Osteocyte (in vitro differentiated cells): ENCODE measurements around the gene CASP1. TPM values are rescaled to one million over a fixed set of nuclear protein-coding genes. Genes with fewer than 3 reads are reported as not detected.

Experiments
- DNase-seq: peaks from one replicate; pipeline ENCODE4 v3.0.0; 2021; ENCODE audit warnings: mixed read lengths; ENCODE audit not compliant: unreplicated experiment; ENCODE audit errors: extremely low spot score
- H3K27ac Mint-ChIP-seq: one replicate; pipeline ENCODE4 v1.8.0; 2021; ENCODE audit warnings: mild to moderate bottlenecking, mixed read lengths; ENCODE audit not compliant: unreplicated experiment
- H3K27me3 Mint-ChIP-seq: one replicate; pipeline ENCODE4 v1.8.0; 2021; ENCODE audit warnings: mixed read lengths; ENCODE audit not compliant: unreplicated experiment
- H3K36me3 Mint-ChIP-seq: one replicate; pipeline ENCODE4 v1.8.0; 2021; ENCODE audit warnings: mixed read lengths; ENCODE audit not compliant: unreplicated experiment
- H3K4me1 Mint-ChIP-seq: one replicate; pipeline ENCODE4 v1.8.0; 2021; ENCODE audit warnings: mixed read lengths; ENCODE audit not compliant: unreplicated experiment
- H3K4me3 Mint-ChIP-seq: one replicate; pipeline ENCODE4 v1.8.0; 2021; ENCODE audit warnings: mild to moderate bottlenecking, moderate library complexity, mixed read lengths; ENCODE audit not compliant: unreplicated experiment
- H3K9me3 Mint-ChIP-seq: one replicate; pipeline ENCODE4 v1.8.0; 2021; ENCODE audit warnings: mixed read lengths; ENCODE audit not compliant: unreplicated experiment
- CTCF ChIP-seq: fragments of 200-600 bp; sonication (generic); IDR thresholded peaks from 2 replicates; pipeline ENCODE4 v1.5.0; 2021; ENCODE audit warnings: antibody characterized with exemption, mild to moderate bottlenecking, moderate library complexity
- total RNA-seq: library from RNA; stranded (reverse); gene quantifications from 2 replicates; pipeline ENCODE4 v1.2.1, GENCODE V29; 2021

CASP1 gene
- total RNA-seq, 1 donor from 2014 or later, result 1.1 TPM

- no peak for TF ChIP-seq CTCF
- H3K36me3 Mint-ChIP-seq, result no peaks in the 10 kb centered on the region
- no peak overlapping the region for H3K27ac Mint-ChIP-seq
- H3K4me3 Mint-ChIP-seq, result no peak overlapping the region
- peaks cover 3% of the 10 kb centered on the region for H3K9me3 Mint-ChIP-seq
- no peaks in the 10 kb centered on the region for H3K27me3 Mint-ChIP-seq
- no peak for DNase-seq
- H3K4me1 Mint-ChIP-seq, result peaks cover 1% of the 10 kb centered on the region
These were observed 22.5 kb upstream of the CASP1 start for GRCh38 chr11:105057432-105057831.

GRCh38 chr11:105056446-105056845 is 21.5 kb upstream of the CASP1 start:
- H3K36me3 Mint-ChIP-seq, result no peaks in the 10 kb centered on the region
- H3K4me1 Mint-ChIP-seq, result peaks cover 2% of the 10 kb centered on the region
- no peaks in the 10 kb centered on the region for H3K27me3 Mint-ChIP-seq
- H3K27ac Mint-ChIP-seq, result no peak overlapping the region
- peaks cover 3% of the 10 kb centered on the region for H3K9me3 Mint-ChIP-seq
- no peak overlapping the region for H3K4me3 Mint-ChIP-seq
- TF ChIP-seq CTCF, result no peak
- no peak for DNase-seq

GRCh38 chr11:105054723-105055493 is 20.0 kb upstream of the CASP1 start:
- Mint-ChIP-seq H3K4me3 (no peak overlapping the region), H3K36me3 (no peaks in the 10 kb centered on the region), H3K4me1 (peaks cover 2% of the 10 kb centered on the region), H3K27me3 (no peaks in the 10 kb centered on the region), H3K27ac (no peak overlapping the region), H3K9me3 (peaks cover 3% of the 10 kb centered on the region)
- no peak for DNase-seq
- no peak for TF ChIP-seq CTCF

- no peaks in the 10 kb centered on the region for H3K36me3 Mint-ChIP-seq
- peaks cover 3% of the 10 kb centered on the region for H3K4me1 Mint-ChIP-seq
- H3K4me3 Mint-ChIP-seq, result no peak overlapping the region
- no peak overlapping the region for H3K27ac Mint-ChIP-seq
- H3K27me3 Mint-ChIP-seq, result no peaks in the 10 kb centered on the region
- no peak for TF ChIP-seq CTCF
- H3K9me3 Mint-ChIP-seq, result peaks cover 3% of the 10 kb centered on the region
- no peak for DNase-seq
These were observed 17.5 kb upstream of the CASP1 start for GRCh38 chr11:105052487-105052886.

- Mint-ChIP-seq H3K27me3 (no peaks in the 10 kb centered on the region), H3K27ac (no peak overlapping the region), H3K4me1 (peaks cover 12% of the 10 kb centered on the region), H3K36me3 (no peaks in the 10 kb centered on the region), H3K9me3 (peaks cover 3% of the 10 kb centered on the region), H3K4me3 (no peak overlapping the region)
- no peak for DNase-seq
- no peak for TF ChIP-seq CTCF
These were observed 16.6 kb upstream of the CASP1 start for GRCh38 chr11:105051559-105051958.
